HEK293 (cell line): ENCODE measurements around the gene NOS1AP.

ENCODE experiments used
- CTCF ChIP-seq: fragments of 450-650 bp; formaldehyde crosslinking; IDR thresholded peaks from 2 replicates; pipeline ENCODE4 v1.5.1; 2016; ENCODE audit warnings: missing biosample characterization, missing genetic modification characterization
- HOXA7 ChIP-seq: sonication (generic); formaldehyde crosslinking; IDR thresholded peaks from 2 replicates; pipeline ENCODE4 v1.8.1; 2022; ENCODE audit warnings: missing genetic modification reagents, borderline replicate concordance
- MYNN ChIP-seq: fragments of 450-650 bp; formaldehyde crosslinking; IDR thresholded peaks from 2 replicates; pipeline ENCODE4 v1.5.1; 2016; ENCODE audit warnings: missing biosample characterization, missing genetic modification characterization, borderline replicate concordance
- OSR2 ChIP-seq: fragments of 450-650 bp; formaldehyde crosslinking; IDR thresholded peaks from 2 replicates; pipeline ENCODE4 v1.5.1; 2016; ENCODE audit warnings: missing biosample characterization, missing genetic modification characterization
- PATZ1 ChIP-seq: fragments of 450-650 bp; formaldehyde crosslinking; IDR thresholded peaks from 2 replicates; pipeline ENCODE4 v1.5.1; 2016; ENCODE audit warnings: missing biosample characterization, missing genetic modification characterization
- TCF7L2 ChIP-seq: IDR thresholded peaks from 2 replicates; pipeline ENCODE4 v1.6.1; 2011; ENCODE audit warnings: low read depth, mild to moderate bottlenecking, inconsistent platforms, low read length, moderate library complexity, borderline replicate concordance
- ZNF23 ChIP-seq: fragments of 450-650 bp; formaldehyde crosslinking; IDR thresholded peaks from 2 replicates; pipeline ENCODE4 v1.5.1; 2016; ENCODE audit warnings: missing biosample characterization, missing genetic modification characterization, borderline replicate concordance
- ZNF274 ChIP-seq, 2 experiments: fragments of 200-500 bp in 1 of 2; fragments of 450-650 bp in 1 of 2; sonication (Bioruptor generic) in 1 of 2; formaldehyde crosslinking in 1 of 2; IDR thresholded peaks; 2 replicates each; pipeline versions ENCODE4 v1.5.1 to v1.6.1; 2014 to 2016; ENCODE audit warnings: borderline replicate concordance in 1 of 2, inconsistent platforms in 1 of 2, low read length in 1 of 2, missing biosample characterization in 1 of 2, missing genetic modification characterization in 1 of 2
- ZNF311 ChIP-seq: fragments of 450-650 bp; formaldehyde crosslinking; IDR thresholded peaks from 2 replicates; pipeline ENCODE4 v1.5.1; 2017; ENCODE audit warnings: missing biosample characterization, missing genetic modification characterization, borderline replicate concordance
- ZNF561 ChIP-seq: fragments of 450-650 bp; IDR thresholded peaks from 2 replicates; pipeline ENCODE4 v1.5.1; 2018; ENCODE audit warnings: missing biosample characterization, missing genetic modification characterization, borderline replicate concordance
- ZNF621 ChIP-seq: fragments of 450-650 bp; formaldehyde crosslinking; IDR thresholded peaks from 2 replicates; pipeline ENCODE4 v1.5.1; 2017; ENCODE audit warnings: missing biosample characterization, missing genetic modification characterization
- ZNF707 ChIP-seq: fragments of 450-650 bp; formaldehyde crosslinking; IDR thresholded peaks from 2 replicates; pipeline ENCODE4 v1.5.1; 2016; ENCODE audit warnings: missing biosample characterization, missing genetic modification characterization

- no peak for TF ChIP-seq CTCF (tag by site-specific recombination)
- no peak for TF ChIP-seq HOXA7 (CRISPR knock-in tag)
- no peak for TF ChIP-seq ZNF561
- TF ChIP-seq ZNF23, result no peak
- TF ChIP-seq ZNF274 (IDR thresholded peaks at IDR 0.05; ENCODE audit: low read length), result no peak
- no peak for TF ChIP-seq ZNF274 (tag by site-specific recombination; IDR thresholded peaks at IDR 0.05; ENCODE audit: borderline replicate concordance)
- no peak for TF ChIP-seq ZNF707
- TF ChIP-seq OSR2 (tag by site-specific recombination), result no peak
- no peak for TF ChIP-seq MYNN
- TF ChIP-seq ZNF311 (tag by site-specific recombination), result no peak
- no peak for TF ChIP-seq PATZ1
- TF ChIP-seq ZNF621 (tag by site-specific recombination), result no peak
- TF ChIP-seq TCF7L2, result no peak
Measured at GRCh38 chr1:162193815-162194214, 124.3 kb downstream of the NOS1AP start.
